Neural cell (in vitro differentiated cells): ENCODE results near the gene COL27A1.

Source experiments
- EZH2 ChIP-seq: fragments of 200-600, 300-800 bp; shearing (Covaris generic), sonication (generic); IDR thresholded peaks from 2 replicates; pipeline ENCODE4 v1.6.1; 2014; ENCODE audit warnings: antibody characterized with exemption, low read length, borderline replicate concordance, mild to moderate bottlenecking; ENCODE audit not compliant: insufficient read depth, poor library complexity, severe bottlenecking
- POLR2AphosphoS5 ChIP-seq: IDR thresholded peaks from 2 replicates; pipeline ENCODE4 v1.6.1; 2012
- RAD21 ChIP-seq: fragments of 450-650 bp; conservative IDR thresholded peaks from 2 replicates; pipeline ENCODE4 v1.6.1; 2014; ENCODE audit warnings: antibody characterized with exemption, mild to moderate bottlenecking, moderate library complexity
- TAF1 ChIP-seq: IDR thresholded peaks from 2 replicates; pipeline ENCODE4 v1.6.1; 2012; ENCODE audit warnings: low read depth
- TF ChIP-seq, protein P1 (sequence below): fragments of 450-650 bp; IDR thresholded peaks from 2 replicates; pipeline ENCODE4 v1.5.1; 2014; ENCODE audit warnings: antibody characterized with exemption, mild to moderate bottlenecking, moderate library complexity; ENCODE audit not compliant: poor library complexity, severe bottlenecking
- TF ChIP-seq, protein P2 (sequence below): IDR thresholded peaks from 2 replicates; pipeline ENCODE4 v1.6.1; 2012; ENCODE audit warnings: borderline replicate concordance

DNA sequence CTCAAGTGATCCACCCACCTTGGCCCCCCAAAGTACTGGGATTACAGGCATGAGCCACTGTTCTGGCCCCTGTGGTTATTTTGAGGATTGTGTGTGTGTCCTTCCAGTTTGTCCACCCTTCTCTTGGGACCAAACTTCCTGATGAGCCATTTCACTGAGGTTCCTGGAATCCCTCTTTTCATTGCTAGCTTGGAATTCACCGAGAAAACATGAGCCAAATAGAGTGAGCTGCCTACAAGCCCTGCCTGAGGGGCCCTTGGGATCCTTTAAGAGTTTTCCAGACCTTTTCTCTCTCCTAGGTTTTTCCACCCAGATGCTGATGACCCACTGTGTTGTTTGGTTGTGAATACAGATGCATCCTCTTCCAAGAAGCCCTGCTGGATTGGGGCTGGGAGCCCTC is 43.0 kb upstream of the COL27A1 start:
- TF ChIP-seq, protein P1, sequence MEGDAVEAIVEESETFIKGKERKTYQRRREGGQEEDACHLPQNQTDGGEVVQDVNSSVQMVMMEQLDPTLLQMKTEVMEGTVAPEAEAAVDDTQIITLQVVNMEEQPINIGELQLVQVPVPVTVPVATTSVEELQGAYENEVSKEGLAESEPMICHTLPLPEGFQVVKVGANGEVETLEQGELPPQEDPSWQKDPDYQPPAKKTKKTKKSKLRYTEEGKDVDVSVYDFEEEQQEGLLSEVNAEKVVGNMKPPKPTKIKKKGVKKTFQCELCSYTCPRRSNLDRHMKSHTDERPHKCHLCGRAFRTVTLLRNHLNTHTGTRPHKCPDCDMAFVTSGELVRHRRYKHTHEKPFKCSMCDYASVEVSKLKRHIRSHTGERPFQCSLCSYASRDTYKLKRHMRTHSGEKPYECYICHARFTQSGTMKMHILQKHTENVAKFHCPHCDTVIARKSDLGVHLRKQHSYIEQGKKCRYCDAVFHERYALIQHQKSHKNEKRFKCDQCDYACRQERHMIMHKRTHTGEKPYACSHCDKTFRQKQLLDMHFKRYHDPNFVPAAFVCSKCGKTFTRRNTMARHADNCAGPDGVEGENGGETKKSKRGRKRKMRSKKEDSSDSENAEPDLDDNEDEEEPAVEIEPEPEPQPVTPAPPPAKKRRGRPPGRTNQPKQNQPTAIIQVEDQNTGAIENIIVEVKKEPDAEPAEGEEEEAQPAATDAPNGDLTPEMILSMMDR = no peak
- TF ChIP-seq POLR2AphosphoS5 (no peak), EZH2 (no peak), TAF1 (no peak), RAD21 (no peak)
- TF ChIP-seq, protein P2, sequence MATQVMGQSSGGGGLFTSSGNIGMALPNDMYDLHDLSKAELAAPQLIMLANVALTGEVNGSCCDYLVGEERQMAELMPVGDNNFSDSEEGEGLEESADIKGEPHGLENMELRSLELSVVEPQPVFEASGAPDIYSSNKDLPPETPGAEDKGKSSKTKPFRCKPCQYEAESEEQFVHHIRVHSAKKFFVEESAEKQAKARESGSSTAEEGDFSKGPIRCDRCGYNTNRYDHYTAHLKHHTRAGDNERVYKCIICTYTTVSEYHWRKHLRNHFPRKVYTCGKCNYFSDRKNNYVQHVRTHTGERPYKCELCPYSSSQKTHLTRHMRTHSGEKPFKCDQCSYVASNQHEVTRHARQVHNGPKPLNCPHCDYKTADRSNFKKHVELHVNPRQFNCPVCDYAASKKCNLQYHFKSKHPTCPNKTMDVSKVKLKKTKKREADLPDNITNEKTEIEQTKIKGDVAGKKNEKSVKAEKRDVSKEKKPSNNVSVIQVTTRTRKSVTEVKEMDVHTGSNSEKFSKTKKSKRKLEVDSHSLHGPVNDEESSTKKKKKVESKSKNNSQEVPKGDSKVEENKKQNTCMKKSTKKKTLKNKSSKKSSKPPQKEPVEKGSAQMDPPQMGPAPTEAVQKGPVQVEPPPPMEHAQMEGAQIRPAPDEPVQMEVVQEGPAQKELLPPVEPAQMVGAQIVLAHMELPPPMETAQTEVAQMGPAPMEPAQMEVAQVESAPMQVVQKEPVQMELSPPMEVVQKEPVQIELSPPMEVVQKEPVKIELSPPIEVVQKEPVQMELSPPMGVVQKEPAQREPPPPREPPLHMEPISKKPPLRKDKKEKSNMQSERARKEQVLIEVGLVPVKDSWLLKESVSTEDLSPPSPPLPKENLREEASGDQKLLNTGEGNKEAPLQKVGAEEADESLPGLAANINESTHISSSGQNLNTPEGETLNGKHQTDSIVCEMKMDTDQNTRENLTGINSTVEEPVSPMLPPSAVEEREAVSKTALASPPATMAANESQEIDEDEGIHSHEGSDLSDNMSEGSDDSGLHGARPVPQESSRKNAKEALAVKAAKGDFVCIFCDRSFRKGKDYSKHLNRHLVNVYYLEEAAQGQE = no peak
